ENCODE results near the gene POLDIP2. TPM values are rescaled to one million over a fixed set of nuclear protein-coding genes. Genes with fewer than 3 reads are reported as not detected.

The POLDIP2 gene
- total and polyA plus RNA-seq, 2 of the 4 experiments (the other 2 are of a cell fraction) = 66.7 to 77.8 TPM

Small RNAs within 50 kb of the gene (microRNA-seq; reads per million reads assigned to microRNA genes)
- gene MIR4723 (ENCODE audit: unreplicated experiment) = not detected

Other genes with a start within 250 kb of the POLDIP2 start
- 21.3 and 23.1 TPM in 2 replicates for gene TMEM97, start 38.3 kb downstream of the POLDIP2 start, total RNA-seq (2012; rRNA removed)
- 10.4 and 12.3 TPM in 2 replicates for gene TMEM97, start 38.3 kb downstream of the POLDIP2 start, polyA plus RNA-seq (2012; rRNA removed)
- gene IFT20, start 22.1 kb downstream of the POLDIP2 start, total RNA-seq (2012; rRNA removed) = 25.5 and 37.8 TPM in 2 replicates
- gene IFT20, start 22.1 kb downstream of the POLDIP2 start, polyA plus RNA-seq (2012; rRNA removed) = 40.0 and 46.3 TPM in 2 replicates
- gene TNFAIP1, start 21.8 kb downstream of the POLDIP2 start, total RNA-seq (2012; rRNA removed) = 45.3 and 49.1 TPM in 2 replicates
- gene TNFAIP1, start 21.8 kb downstream of the POLDIP2 start, polyA plus RNA-seq (2012; rRNA removed) = 62.9 and 75.9 TPM in 2 replicates
- not detected in 2 replicates for gene SEBOX, start 7.7 kb upstream of the POLDIP2 start, total RNA-seq (2012; rRNA removed)
- not detected in 2 replicates for gene SEBOX, start 7.7 kb upstream of the POLDIP2 start, polyA plus RNA-seq (2012; rRNA removed)
- gene VTN, start 12.8 kb upstream of the POLDIP2 start, total RNA-seq (2012; rRNA removed) = under 0.01 and 0.18 TPM in 2 replicates
- gene VTN, start 12.8 kb upstream of the POLDIP2 start, polyA plus RNA-seq (2012; rRNA removed) = 0.89 and 1.0 TPM in 2 replicates
- 2.5 and 3.4 TPM in 2 replicates for gene SARM1, start 14.2 kb upstream of the POLDIP2 start, total RNA-seq (2012; rRNA removed)
- 10.3 and 11.4 TPM in 2 replicates for gene SARM1, start 14.2 kb upstream of the POLDIP2 start, polyA plus RNA-seq (2012; rRNA removed)
- gene SLC46A1, start 48.7 kb upstream of the POLDIP2 start, total RNA-seq (2012; rRNA removed) = 2.7 and 2.8 TPM in 2 replicates
- 3.9 and 4.0 TPM in 2 replicates for gene SLC46A1, start 48.7 kb upstream of the POLDIP2 start, polyA plus RNA-seq (2012; rRNA removed)
- not detected in 2 replicates for gene SLC13A2, start 116.1 kb upstream of the POLDIP2 start, total RNA-seq (2012; rRNA removed)
- gene SLC13A2, start 116.1 kb upstream of the POLDIP2 start, polyA plus RNA-seq (2012; rRNA removed) = not detected in 2 replicates
- not detected in 2 replicates for gene FOXN1, start 148.8 kb upstream of the POLDIP2 start, total RNA-seq (2012; rRNA removed)
- not detected in 2 replicates for gene FOXN1, start 148.8 kb upstream of the POLDIP2 start, polyA plus RNA-seq (2012; rRNA removed)
- 21.7 and 22.4 TPM in 2 replicates for gene UNC119, start 195.1 kb upstream of the POLDIP2 start, total RNA-seq (2012; rRNA removed)
- gene UNC119, start 195.1 kb upstream of the POLDIP2 start, polyA plus RNA-seq (2012; rRNA removed) = 57.4 and 63.2 TPM in 2 replicates
- 27.5 and 28.7 TPM in 2 replicates for gene PIGS, start 214.0 kb upstream of the POLDIP2 start, total RNA-seq (2012; rRNA removed)
- gene PIGS, start 214.0 kb upstream of the POLDIP2 start, polyA plus RNA-seq (2012; rRNA removed) = 77.9 and 78.9 TPM in 2 replicates
- 46.1 and 47.0 TPM in 2 replicates for gene ALDOC, start 219.4 kb upstream of the POLDIP2 start, total RNA-seq (2012; rRNA removed)
- gene ALDOC, start 219.4 kb upstream of the POLDIP2 start, polyA plus RNA-seq (2012; rRNA removed) = 62.6 and 69.7 TPM in 2 replicates
- 55.5 and 60.8 TPM in 2 replicates for gene SPAG5, start 241.5 kb upstream of the POLDIP2 start, total RNA-seq (2012; rRNA removed)
- gene SPAG5, start 241.5 kb upstream of the POLDIP2 start, polyA plus RNA-seq (2012; rRNA removed) = 40.3 and 47.3 TPM in 2 replicates

All from IMR-90 (cell line).